Lower lobe of right lung (tissue), 2 donors: ENCODE results near the gene NUP214. TPM values are rescaled to one million over a fixed set of nuclear protein-coding genes. Genes with fewer than 3 reads are reported as not detected.
"Not testable (repeated sequence)": the region's sequence is repeated elsewhere in the genome, so short reads cannot be mapped to it uniquely, and the experiment has no call there.

Source experiments
- ATAC-seq, 2 donors: fragments of 200-7000 bp; cut with Tn5 transposase; one replicate each; pipeline ENCODE4 v1.9.1; 2020 to 2022; ENCODE audit warnings: mild to moderate bottlenecking in 2 of 2, moderate library complexity in 2 of 2
- DNase-seq: peaks from one replicate; pipeline ENCODE4 v3.0.0-alpha.2; 2020
- H3K27ac ChIP-seq: fragments of 200-600 bp; one replicate; pipeline ENCODE4 v1.8.0; 2022
- H3K27me3 ChIP-seq: fragments of 200-600 bp; one replicate; pipeline ENCODE4 v1.8.0; 2022; ENCODE audit warnings: low read depth
- H3K36me3 ChIP-seq: fragments of 200-600 bp; one replicate; pipeline ENCODE4 v1.8.0; 2022; ENCODE audit warnings: mild to moderate bottlenecking
- H3K4me1 ChIP-seq: fragments of 200-600 bp; one replicate; pipeline ENCODE4 v1.8.0; 2022
- H3K4me3 ChIP-seq: fragments of 200-600 bp; one replicate; pipeline ENCODE4 v1.8.0; 2022; ENCODE audit warnings: mild to moderate bottlenecking
- H3K9me3 ChIP-seq: fragments of 200-600 bp; one replicate; pipeline ENCODE4 v1.8.0; 2022
- intact Hi-C: fragments of 100-400 bp; cut with DNase I; formaldehyde crosslinking; loops from one replicate; pipeline ENCODE4 v1.11.0; 2022
- total RNA-seq: library from RNA; stranded (reverse); fragmentation: NEBNext Ultra II Directional; extraction: Animal tissue kit (Norgen Biotek cat#: 25700); gene quantifications from one replicate; pipeline ENCODE4 v1.2.1, GENCODE V29; 2021
- TF ChIP-seq, protein P1 (sequence below): fragments of 200-600 bp; IDR thresholded peaks from one replicate; pipeline ENCODE4 v1.8.0; 2022; ENCODE audit warnings: antibody characterized with exemption, mild to moderate bottlenecking
- donor health status: DM: no; HTN: yes; CAD: no; lungs with severe emphysema.

The NUP214 gene
- total RNA-seq, 1 donor from 2014 or later = 61.4 TPM

DNA sequence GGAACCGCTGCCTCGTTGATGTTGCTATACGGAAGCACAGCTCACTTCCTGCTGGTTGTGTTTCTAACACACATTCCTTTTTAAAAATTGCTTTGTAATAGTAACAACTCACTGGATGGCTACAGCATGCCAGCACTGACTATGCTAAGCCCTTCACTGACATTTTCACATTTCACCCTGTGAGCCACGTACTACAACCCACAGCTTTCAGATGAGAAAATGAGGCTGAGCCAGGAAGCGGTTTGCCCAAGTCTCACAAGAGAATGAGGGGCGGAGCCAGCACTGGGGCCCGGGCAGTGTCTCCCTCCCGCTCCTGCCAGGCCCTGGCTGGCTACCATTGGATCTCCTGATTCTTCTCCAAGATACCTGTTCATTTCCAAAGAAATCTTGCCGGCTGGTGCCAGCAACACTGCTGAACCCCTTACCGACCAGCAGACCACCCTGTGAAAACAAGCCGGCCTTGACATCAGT, 112.6 kb downstream of the NUP214 start:
- DNase-seq = peak; percentile 85
- peak; percentile 81 to 86 for ATAC-seq
- peak overlapping the region; percentile 69 for H3K27ac ChIP-seq
- H3K27me3 ChIP-seq = no peaks in the 10 kb centered on the region
- TF ChIP-seq, protein P1, sequence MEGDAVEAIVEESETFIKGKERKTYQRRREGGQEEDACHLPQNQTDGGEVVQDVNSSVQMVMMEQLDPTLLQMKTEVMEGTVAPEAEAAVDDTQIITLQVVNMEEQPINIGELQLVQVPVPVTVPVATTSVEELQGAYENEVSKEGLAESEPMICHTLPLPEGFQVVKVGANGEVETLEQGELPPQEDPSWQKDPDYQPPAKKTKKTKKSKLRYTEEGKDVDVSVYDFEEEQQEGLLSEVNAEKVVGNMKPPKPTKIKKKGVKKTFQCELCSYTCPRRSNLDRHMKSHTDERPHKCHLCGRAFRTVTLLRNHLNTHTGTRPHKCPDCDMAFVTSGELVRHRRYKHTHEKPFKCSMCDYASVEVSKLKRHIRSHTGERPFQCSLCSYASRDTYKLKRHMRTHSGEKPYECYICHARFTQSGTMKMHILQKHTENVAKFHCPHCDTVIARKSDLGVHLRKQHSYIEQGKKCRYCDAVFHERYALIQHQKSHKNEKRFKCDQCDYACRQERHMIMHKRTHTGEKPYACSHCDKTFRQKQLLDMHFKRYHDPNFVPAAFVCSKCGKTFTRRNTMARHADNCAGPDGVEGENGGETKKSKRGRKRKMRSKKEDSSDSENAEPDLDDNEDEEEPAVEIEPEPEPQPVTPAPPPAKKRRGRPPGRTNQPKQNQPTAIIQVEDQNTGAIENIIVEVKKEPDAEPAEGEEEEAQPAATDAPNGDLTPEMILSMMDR = no peak
- H3K4me3 ChIP-seq = peak overlapping the region; percentile 27
- intact Hi-C loops = no loop called here
- H3K9me3 ChIP-seq = no peaks in the 10 kb centered on the region
- peaks cover 28% of the 10 kb centered on the region for H3K4me1 ChIP-seq
- H3K36me3 ChIP-seq = peaks cover 32% of the 10 kb centered on the region

DNA sequence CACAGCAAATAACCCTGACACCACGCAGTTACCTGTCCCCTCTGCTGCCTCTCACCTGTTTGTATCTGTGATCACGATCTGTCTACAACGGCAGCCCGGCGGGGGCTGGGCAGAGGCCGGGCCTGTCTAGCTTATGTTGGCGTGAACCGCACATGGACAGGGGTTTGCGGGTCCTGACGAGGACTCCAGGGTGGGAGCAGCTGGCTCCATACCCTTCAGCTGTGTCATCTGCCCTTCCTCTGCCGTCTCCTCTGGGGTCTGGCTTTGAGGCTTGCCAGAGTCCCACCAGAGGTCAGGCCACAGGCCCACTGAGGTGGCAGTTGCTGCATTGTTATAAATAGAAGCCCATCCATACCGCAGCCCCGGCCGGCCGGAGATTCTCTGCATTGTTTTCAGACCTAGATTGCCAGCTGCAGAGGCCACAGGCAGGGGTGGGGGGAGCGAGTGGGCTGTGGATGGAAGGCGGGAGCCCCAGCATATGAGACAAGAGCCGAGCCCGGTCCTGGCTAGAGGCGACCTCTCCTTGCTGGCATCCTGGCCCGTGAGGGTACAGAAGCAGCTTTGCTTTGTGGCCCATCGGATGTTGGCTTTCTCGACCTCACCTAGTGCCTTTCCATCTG, 113.1 kb downstream of the NUP214 start:
- DNase-seq (no peak), ATAC-seq (no peak)
- no peaks in the 10 kb centered on the region for H3K27me3 ChIP-seq
- H3K4me3 ChIP-seq = peak overlapping the region; percentile 27
- peaks cover 28% of the 10 kb centered on the region for H3K4me1 ChIP-seq
- H3K27ac ChIP-seq = peak overlapping the region; percentile 69
- H3K36me3 ChIP-seq = peaks cover 27% of the 10 kb centered on the region
- intact Hi-C loops = no loop called here
- TF ChIP-seq, protein P1 = no peak
- H3K9me3 ChIP-seq = no peaks in the 10 kb centered on the region

- DNase-seq = no peak
- Histone ChIP-seq H3K36me3 (peaks cover 18% of the 10 kb centered on the region), H3K4me1 (peaks cover 28% of the 10 kb centered on the region), H3K9me3 (no peaks in the 10 kb centered on the region), H3K27ac (no peak overlapping the region), H3K4me3 (no peak overlapping the region), H3K27me3 (no peaks in the 10 kb centered on the region)
- ATAC-seq = no peak
- TF ChIP-seq, protein P1 = no peak
- intact Hi-C loops = no loop called here
These were observed 114.0 kb downstream of the NUP214 start for GRCh38 chr9:131239161-131239975.

DNA sequence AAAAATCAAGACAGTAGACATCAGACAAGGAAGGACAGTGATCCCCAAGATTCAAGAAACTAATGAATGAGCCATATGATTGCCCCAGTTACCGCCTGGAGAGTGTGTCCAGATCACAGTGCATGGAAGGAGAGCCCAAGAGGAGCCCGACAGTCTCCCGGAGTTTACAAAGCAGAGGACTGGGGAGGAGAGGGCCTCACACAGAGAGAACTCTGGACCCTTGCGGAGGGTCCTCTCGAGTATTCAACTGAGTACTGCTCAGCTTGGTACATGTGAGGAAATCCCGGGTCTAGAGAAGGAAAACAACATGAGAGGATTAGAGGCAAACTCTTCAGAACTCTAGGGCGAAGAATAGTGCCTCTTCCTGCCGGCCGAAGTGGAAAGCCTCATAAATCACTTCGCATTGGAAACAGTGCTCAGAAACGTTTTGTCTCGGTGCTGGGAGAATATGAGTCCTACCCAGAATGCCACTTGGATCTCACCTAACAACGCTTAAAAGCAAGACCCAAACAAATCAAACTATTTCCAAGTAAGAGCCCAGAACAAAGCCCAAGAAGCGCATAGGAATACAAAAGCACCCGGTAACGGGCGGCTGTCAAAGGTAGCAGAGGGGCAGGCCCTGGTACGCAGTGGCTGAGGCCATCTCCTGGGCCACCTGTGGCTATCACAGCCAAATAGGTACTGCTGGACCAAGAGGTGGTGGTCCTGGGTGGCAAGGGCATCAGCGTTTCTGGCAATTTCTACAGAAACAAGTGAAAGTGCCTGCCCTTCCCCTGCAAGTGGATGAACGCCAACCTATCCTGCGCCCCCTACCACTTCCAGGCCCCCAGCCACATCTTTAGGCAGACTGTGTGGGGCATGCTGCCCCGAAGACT, 114.9 kb downstream of the NUP214 start:
- ATAC-seq (no peak), DNase-seq (peak; percentile 30)
- Histone ChIP-seq H3K27me3 (no peaks in the 10 kb centered on the region), H3K9me3 (no peaks in the 10 kb centered on the region), H3K36me3 (peaks cover 9% of the 10 kb centered on the region), H3K4me1 (peaks cover 28% of the 10 kb centered on the region), H3K27ac (no peak overlapping the region), H3K4me3 (no peak overlapping the region)
- intact Hi-C loops = no loop called here
- TF ChIP-seq, protein P1 = no peak

GRCh38 chr9:131244331-131244730, 118.9 kb downstream of the NUP214 start:
- ATAC-seq, H3K4me3 ChIP-seq, intact Hi-C loops, H3K9me3 ChIP-seq, H3K36me3 ChIP-seq, DNase-seq, H3K27ac ChIP-seq, H3K4me1 ChIP-seq, H3K27me3 ChIP-seq: not testable (repeated sequence)
